Cardiac muscle cell (in vitro differentiated cells and primary cell): ENCODE measurements around the gene SPEM1. TPM values are rescaled to one million over a fixed set of nuclear protein-coding genes. Genes with fewer than 3 reads are reported as not detected.
"Not testable (repeated sequence)": the region's sequence is repeated elsewhere in the genome, so short reads cannot be mapped to it uniquely, and the experiment has no call there.

Source experiments
- DNase-seq, 2 donors: peaks; one replicate each; pipeline versions ENCODE4 v3.0.0 to v3.0.0-alpha.2; 2010 to 2017; ENCODE audit warnings: low read depth in 1 of 2, low spot score in 1 of 2
- H3K27ac ChIP-seq: fragments of 200-600 bp; sonication (generic); 2 replicates; pipeline ENCODE4 v1.5.1; 2016
- H3K27me3 ChIP-seq: fragments of 200-600 bp; sonication (generic); 2 replicates; pipeline ENCODE4 v1.6.0; 2016; ENCODE audit warnings: control low read depth
- H3K36me3 ChIP-seq: fragments of 200-600 bp; sonication (generic); 2 replicates; pipeline ENCODE4 v1.5.1; 2016; ENCODE audit warnings: control low read depth
- H3K4me1 ChIP-seq: fragments of 200-600 bp; sonication (generic); 2 replicates; pipeline ENCODE4 v1.8.1; 2017; ENCODE audit warnings: low read depth, mild to moderate bottlenecking, mixed run types
- H3K4me3 ChIP-seq: fragments of 200-600 bp; sonication (generic); 2 replicates; pipeline ENCODE4 v1.5.1; 2016; ENCODE audit warnings: mild to moderate bottlenecking
- H3K9me3 ChIP-seq: fragments of 200-600 bp; sonication (generic); 2 replicates; pipeline ENCODE4 v1.5.1; 2017; ENCODE audit warnings: low read depth, mild to moderate bottlenecking, control low read depth
- CTCF ChIP-seq: IDR thresholded peaks from 2 replicates; pipeline ENCODE4 v1.5.1; 2012; ENCODE audit warnings: low read depth, mild to moderate bottlenecking, low read length
- polyA plus RNA-seq: library from polyadenylated mRNA; unstranded; fragments of >200 nt; fragmentation: Nextera tagmentation; extraction: Ambion mirVana; gene quantifications from 2 replicates; pipeline ENCODE4 v1.2.1, GENCODE V29; 2016
- total RNA-seq: library from RNA; depleted of rRNA; stranded (reverse); fragments of >200 nt; gene quantifications from 2 replicates; pipeline ENCODE4 v1.2.3, GENCODE V29; 2016

SPEM1 gene
- total and polyA plus RNA-seq, 2 experiments from 2014 or later: not detected

GRCh38 chr17:7467498-7467897 is 47.4 kb downstream of the SPEM1 start:
- Histone ChIP-seq H3K4me1 (peaks cover 5% of the 10 kb centered on the region), H3K36me3 (peaks cover 3% of the 10 kb centered on the region), H3K9me3 (no peaks in the 10 kb centered on the region), H3K27ac (peak overlapping the region; percentile 43), H3K4me3 (no peak overlapping the region), H3K27me3 (no peaks in the 10 kb centered on the region)
- no peak for DNase-seq
- TF ChIP-seq CTCF: no peak

GRCh38 chr17:7468290-7468689 is 48.2 kb downstream of the SPEM1 start:
- Histone ChIP-seq H3K27me3 (no peaks in the 10 kb centered on the region), H3K4me1 (peaks cover 5% of the 10 kb centered on the region), H3K36me3 (peaks cover 3% of the 10 kb centered on the region), H3K9me3 (no peaks in the 10 kb centered on the region), H3K4me3 (no peak overlapping the region), H3K27ac (peak overlapping the region; percentile 34)
- no peak for DNase-seq
- no peak for TF ChIP-seq CTCF

GRCh38 chr17:7468804-7469389 is 48.8 kb downstream of the SPEM1 start:
- peak overlapping the region; percentile 34 for H3K27ac ChIP-seq
- DNase-seq: no peak
- H3K36me3 ChIP-seq: peaks cover 3% of the 10 kb centered on the region
- H3K4me3 ChIP-seq: no peak overlapping the region
- no peak for TF ChIP-seq CTCF
- H3K4me1 ChIP-seq: peaks cover 5% of the 10 kb centered on the region
- H3K9me3 ChIP-seq: no peaks in the 10 kb centered on the region
- H3K27me3 ChIP-seq: no peaks in the 10 kb centered on the region

GRCh38 chr17:7469843-7470242 is 49.7 kb downstream of the SPEM1 start:
- not testable (repeated sequence) for H3K27ac ChIP-seq, DNase-seq, H3K36me3 ChIP-seq, H3K27me3 ChIP-seq, H3K9me3 ChIP-seq, H3K4me3 ChIP-seq, H3K4me1 ChIP-seq

GRCh38 chr17:7470457-7470973 is 50.4 kb downstream of the SPEM1 start:
- H3K36me3 ChIP-seq, H3K4me1 ChIP-seq, H3K27me3 ChIP-seq, H3K9me3 ChIP-seq, H3K4me3 ChIP-seq, DNase-seq, H3K27ac ChIP-seq: not testable (repeated sequence)

Other genes starting within 250 kb of the SPEM1 start
Only the 30 nearest of the 39 such genes appear.
- gene GABARAP, start 177.9 kb upstream of the SPEM1 start, total RNA-seq: 517 and 760 TPM in 2 replicates
- 772 and 773 TPM in 2 replicates for gene GABARAP, start 177.9 kb upstream of the SPEM1 start, polyA plus RNA-seq
- 76.0 and 78.3 TPM in 2 replicates for gene CTDNEP1, start 168.6 kb upstream of the SPEM1 start, total RNA-seq
- gene CTDNEP1, start 168.6 kb upstream of the SPEM1 start, polyA plus RNA-seq: 92.5 and 98.6 TPM in 2 replicates
- 54.5 and 68.8 TPM in 2 replicates for gene ELP5, start 168.1 kb upstream of the SPEM1 start, total RNA-seq
- 62.3 and 82.9 TPM in 2 replicates for gene ELP5, start 168.1 kb upstream of the SPEM1 start, polyA plus RNA-seq
- gene CLDN7, start 157.8 kb upstream of the SPEM1 start, total RNA-seq: 0.32 and 0.51 TPM in 2 replicates
- gene CLDN7, start 157.8 kb upstream of the SPEM1 start, polyA plus RNA-seq: 0.83 and 0.99 TPM in 2 replicates
- gene SLC2A4, start 138.6 kb upstream of the SPEM1 start, total RNA-seq: 36.3 and 42.6 TPM in 2 replicates
- gene SLC2A4, start 138.6 kb upstream of the SPEM1 start, polyA plus RNA-seq: 23.4 and 32.7 TPM in 2 replicates
- gene YBX2, start 125.7 kb upstream of the SPEM1 start, total RNA-seq: 27.8 and 56.2 TPM in 2 replicates
- gene YBX2, start 125.7 kb upstream of the SPEM1 start, polyA plus RNA-seq: 20.9 and 32.7 TPM in 2 replicates
- 319 and 545 TPM in 2 replicates for gene EIF5A, start 112.7 kb upstream of the SPEM1 start, total RNA-seq
- gene EIF5A, start 112.7 kb upstream of the SPEM1 start, polyA plus RNA-seq: 719 and 988 TPM in 2 replicates
- 59.9 and 76.2 TPM in 2 replicates for gene GPS2, start 105.0 kb upstream of the SPEM1 start, total RNA-seq
- 68.7 and 97.4 TPM in 2 replicates for gene GPS2, start 105.0 kb upstream of the SPEM1 start, polyA plus RNA-seq
- gene NEURL4, start 91.0 kb upstream of the SPEM1 start, total RNA-seq: 25.3 and 32.4 TPM in 2 replicates
- 12.2 and 15.5 TPM in 2 replicates for gene NEURL4, start 91.0 kb upstream of the SPEM1 start, polyA plus RNA-seq
- gene ACAP1, start 83.8 kb upstream of the SPEM1 start, total RNA-seq: 1.4 and 6.9 TPM in 2 replicates
- 25.9 and 32.1 TPM in 2 replicates for gene ACAP1, start 83.8 kb upstream of the SPEM1 start, polyA plus RNA-seq
- 15.9 and 18.4 TPM in 2 replicates for gene KCTD11, start 68.2 kb upstream of the SPEM1 start, total RNA-seq
- 10.7 and 14.0 TPM in 2 replicates for gene KCTD11, start 68.2 kb upstream of the SPEM1 start, polyA plus RNA-seq
- gene TMEM95, start 65.2 kb upstream of the SPEM1 start, total RNA-seq: not detected in 2 replicates
- not detected in 2 replicates for gene TMEM95, start 65.2 kb upstream of the SPEM1 start, polyA plus RNA-seq
- 1.3 and 2.6 TPM in 2 replicates for gene TNK1, start 39.2 kb upstream of the SPEM1 start, total RNA-seq
- 2.9 and 4.3 TPM in 2 replicates for gene TNK1, start 39.2 kb upstream of the SPEM1 start, polyA plus RNA-seq
- gene PLSCR3, start 25.8 kb upstream of the SPEM1 start, total RNA-seq: 25.9 and 33.4 TPM in 2 replicates
- 39.1 and 40.3 TPM in 2 replicates for gene PLSCR3, start 25.8 kb upstream of the SPEM1 start, polyA plus RNA-seq
- 85.4 and 122 TPM in 2 replicates for gene TMEM256, start 16.2 kb upstream of the SPEM1 start, total RNA-seq
- gene TMEM256, start 16.2 kb upstream of the SPEM1 start, polyA plus RNA-seq: 117 and 193 TPM in 2 replicates
- 14.8 and 26.3 TPM in 2 replicates for gene NLGN2, start 12.5 kb upstream of the SPEM1 start, total RNA-seq
- 5.2 and 8.4 TPM in 2 replicates for gene NLGN2, start 12.5 kb upstream of the SPEM1 start, polyA plus RNA-seq
- not detected in 2 replicates for gene SPEM2, start 5.3 kb downstream of the SPEM1 start, total RNA-seq
- gene SPEM2, start 5.3 kb downstream of the SPEM1 start, polyA plus RNA-seq: not detected in 2 replicates
- gene SPEM3, start 8.5 kb downstream of the SPEM1 start, total RNA-seq: not detected in 2 replicates
- gene SPEM3, start 8.5 kb downstream of the SPEM1 start, polyA plus RNA-seq: not detected in 2 replicates
- 10.7 and 12.1 TPM in 2 replicates for gene TMEM102, start 15.1 kb downstream of the SPEM1 start, total RNA-seq
- gene TMEM102, start 15.1 kb downstream of the SPEM1 start, polyA plus RNA-seq: 7.9 and 10.9 TPM in 2 replicates
- 51.9 and 56.8 TPM in 2 replicates for gene FGF11, start 19.2 kb downstream of the SPEM1 start, total RNA-seq
- gene FGF11, start 19.2 kb downstream of the SPEM1 start, polyA plus RNA-seq: 50.4 and 63.6 TPM in 2 replicates
- gene CHRNB1, start 24.7 kb downstream of the SPEM1 start, total RNA-seq: 8.5 and 14.0 TPM in 2 replicates
- 28.6 and 34.5 TPM in 2 replicates for gene CHRNB1, start 24.7 kb downstream of the SPEM1 start, polyA plus RNA-seq
- gene ZBTB4, start 59.3 kb downstream of the SPEM1 start, total RNA-seq: 28.5 and 40.4 TPM in 2 replicates
- 17.9 and 26.6 TPM in 2 replicates for gene ZBTB4, start 59.3 kb downstream of the SPEM1 start, polyA plus RNA-seq
- gene SLC35G6, start 61.1 kb downstream of the SPEM1 start, total RNA-seq: not detected in 2 replicates
- gene SLC35G6, start 61.1 kb downstream of the SPEM1 start, polyA plus RNA-seq: 0.10 and 1.9 TPM in 2 replicates
- gene POLR2A, start 64.0 kb downstream of the SPEM1 start, total RNA-seq: 40.7 and 41.3 TPM in 2 replicates
- gene POLR2A, start 64.0 kb downstream of the SPEM1 start, polyA plus RNA-seq: 53.8 and 62.3 TPM in 2 replicates
- gene TNFSF12, start 128.7 kb downstream of the SPEM1 start, total RNA-seq: 4.1 and 11.7 TPM in 2 replicates
- 3.2 and 6.7 TPM in 2 replicates for gene TNFSF12, start 128.7 kb downstream of the SPEM1 start, polyA plus RNA-seq
- gene TNFSF13, start 138.4 kb downstream of the SPEM1 start, total RNA-seq: 3.1 and 7.4 TPM in 2 replicates
- gene TNFSF13, start 138.4 kb downstream of the SPEM1 start, polyA plus RNA-seq: 2.5 and 3.9 TPM in 2 replicates
- gene SENP3, start 141.6 kb downstream of the SPEM1 start, total RNA-seq: 71.5 and 78.9 TPM in 2 replicates
- 43.4 and 45.0 TPM in 2 replicates for gene SENP3, start 141.6 kb downstream of the SPEM1 start, polyA plus RNA-seq
- 0.35 and 0.39 TPM in 2 replicates for gene CD68, start 159.3 kb downstream of the SPEM1 start, total RNA-seq
- gene CD68, start 159.3 kb downstream of the SPEM1 start, polyA plus RNA-seq: 0.23 TPM in 1 of 2 replicates, not detected in the other
- 90.9 and 128 TPM in 2 replicates for gene MPDU1, start 163.5 kb downstream of the SPEM1 start, total RNA-seq
- gene MPDU1, start 163.5 kb downstream of the SPEM1 start, polyA plus RNA-seq: 63.6 and 86.9 TPM in 2 replicates
- gene SOX15, start 169.8 kb downstream of the SPEM1 start, total RNA-seq: 5.4 and 6.5 TPM in 2 replicates
- 5.3 and 5.9 TPM in 2 replicates for gene SOX15, start 169.8 kb downstream of the SPEM1 start, polyA plus RNA-seq